GM23338 (cell line): Measurements from ENCODE around the gene FBXL20.

Experiments
- CREB1 ChIP-seq: fragments of 250-450 bp; sonication (Bioruptor Pico); IDR thresholded peaks from 2 replicates; pipeline ENCODE4 v1.5.0; 2020; ENCODE audit warnings: low read depth, mild to moderate bottlenecking, moderate library complexity
- CTCF ChIP-seq, 2 experiments: fragments of 200-600 bp in 1 of 2; sonication (generic) in 1 of 2; conservative IDR thresholded peaks; 2 replicates each; pipeline versions ENCODE4 v1.5.1 to v1.6.1; 2016 to 2017; ENCODE audit warnings: antibody characterized with exemption in 2 of 2, low read depth in 2 of 2, mild to moderate bottlenecking in 2 of 2, moderate library complexity in 1 of 2
- POLR2AphosphoS5 ChIP-seq: IDR thresholded peaks from 2 replicates; pipeline ENCODE4 v1.6.1; 2016; ENCODE audit warnings: antibody characterized with exemption, low read depth

GRCh38 chr17:39443326-39443725 lies 41.9 kb upstream of the FBXL20 start:
- TF ChIP-seq POLR2AphosphoS5 (no peak), CTCF (conservative IDR thresholded peaks at IDR 0.05; ENCODE audit: low read depth in 2 of 2) (no peak), CREB1 (no peak)
